ENCODE data around the gene ERC1. TPM values are rescaled to one million over a fixed set of nuclear protein-coding genes. Genes with fewer than 3 reads are reported as not detected.

The ERC1 gene
- total and polyA plus RNA-seq, 2 donors (not counting 3 experiments of a cell fraction or from before 2014, with no cell fraction given), result 11.7 to 66.1 TPM

- intact Hi-C loops (cut with micrococcal nuclease), result no loop called here
- no peaks in the 10 kb centered on the region for H3K9me1 ChIP-seq (replicated peaks; ENCODE audit: control insufficient read depth, extremely low read depth, insufficient read depth, low read length)
- CTCF ChIA-PET, result interaction anchor here (1.2 to 2.0 kb wide), 2 partner anchors 22 to 226 kb away, joined by 3 to 8 read pairs; no protein-coding TSS in a partner anchor
Observed at GRCh38 chr12:1344245-1344644, 353.2 kb downstream of the ERC1 start.

More at GRCh38 chr12:1344245-1344644, 353.2 kb downstream of the ERC1 start:
- no peaks in the 10 kb centered on the region for H3K9me3 ChIP-seq (replicated peaks; ENCODE audit: control insufficient read depth, insufficient read depth, low read length)
- H3K4me1 ChIP-seq (ENCODE audit: control insufficient read depth, extremely low read depth, insufficient read depth, low read length), result peaks cover 8% of the 10 kb centered on the region
- H4K20me1 ChIP-seq (replicated peaks; ENCODE audit: control insufficient read depth, extremely low read depth, insufficient read depth, low read length), result no peaks in the 10 kb centered on the region
- no peaks in the 10 kb centered on the region for H3K36me3 ChIP-seq (ENCODE audit: control insufficient read depth in 2 of 2, extremely low read depth in 1 of 2, insufficient read depth in 2 of 2, low read length in 2 of 2)
- no peaks in the 10 kb centered on the region for H3K79me2 ChIP-seq (ENCODE audit: control insufficient read depth, insufficient read depth, low read length)
- no peak for TF ChIP-seq JUN (IDR thresholded peaks at IDR 0.05; ENCODE audit: borderline replicate concordance, insufficient read depth, insufficient read length, low read depth)
- no peak for TF ChIP-seq POLR2A (IDR thresholded peaks at IDR 0.05; ENCODE audit: low read depth, low read length)
- TF ChIP-seq GATA2 (IDR thresholded peaks at IDR 0.05; ENCODE audit: insufficient read depth, insufficient read length, low read depth, low read length), result no peak
- no peak for TF ChIP-seq FOS (IDR thresholded peaks at IDR 0.05; ENCODE audit: borderline replicate concordance, insufficient read depth, low read length)
- no peak for TF ChIP-seq CTCF (IDR thresholded peaks at IDR 0.05; ENCODE audit: extremely low read depth in 1 of 2, insufficient read depth in 1 of 2, low read depth in 1 of 2, low read length in 2 of 2)
- TF ChIP-seq MAX (IDR thresholded peaks at IDR 0.05; ENCODE audit: insufficient read depth, insufficient read length), result no peak
- no peak for TF ChIP-seq POLR2AphosphoS5 (IDR thresholded peaks at IDR 0.05; ENCODE audit: insufficient read depth, low read depth, low read length)
- no peak for TF ChIP-seq EZH2 (IDR thresholded peaks at IDR 0.05; ENCODE audit: borderline replicate concordance, low read depth, low read length, severe bottlenecking)
- no peak for TF ChIP-seq MYC (IDR thresholded peaks at IDR 0.05; ENCODE audit: low read depth, low read length)
- POLR2A ChIA-PET, result no interaction called here
- no peak overlapping the region for H3K4me2 ChIP-seq (ENCODE audit: insufficient read depth, low read length)
- no peak for FAIRE-seq
- no peaks in the 10 kb centered on the region for H3K27me3 ChIP-seq (ENCODE audit: control insufficient read depth in 2 of 2, insufficient read depth in 2 of 2, low read length in 2 of 2)
- no peak overlapping the region for H3K9ac ChIP-seq (replicated peaks; ENCODE audit: extremely low read depth, insufficient read depth, low read length)
- no TSS peak for BruUV-seq (replicated peaks)
- no peak overlapping the region for H2AFZ ChIP-seq (ENCODE audit: low read depth, low read length)
- H3K27ac ChIP-seq (ENCODE audit: insufficient read depth, low read depth, low read length), result no peak overlapping the region
- dilution Hi-C loops (cut with MboI; ENCODE audit: extremely low pct_ligation_motif_present, low sequenced_read_pairs), result no loop called here
- H3K4me3 ChIP-seq (replicated peaks in 1 of 3; ENCODE audit: insufficient read depth in 1 of 3, low read depth in 1 of 3, low read length in 3 of 3), result no peak overlapping the region
- no peak for DNase-seq (ENCODE audit: low read depth, low spot score)
